T-helper 1 cell (primary cell): Measurements from ENCODE around the gene VWC2.
"Not testable (repeated sequence)": the region's sequence is repeated elsewhere in the genome, so short reads cannot be mapped to it uniquely, and the experiment has no call there.

Experiments
- DNase-seq, 5 donors: peaks; one replicate each; pipeline ENCODE4 v3.0.0-alpha.2; 2012 to 2020

The VWC2 gene

DNA sequence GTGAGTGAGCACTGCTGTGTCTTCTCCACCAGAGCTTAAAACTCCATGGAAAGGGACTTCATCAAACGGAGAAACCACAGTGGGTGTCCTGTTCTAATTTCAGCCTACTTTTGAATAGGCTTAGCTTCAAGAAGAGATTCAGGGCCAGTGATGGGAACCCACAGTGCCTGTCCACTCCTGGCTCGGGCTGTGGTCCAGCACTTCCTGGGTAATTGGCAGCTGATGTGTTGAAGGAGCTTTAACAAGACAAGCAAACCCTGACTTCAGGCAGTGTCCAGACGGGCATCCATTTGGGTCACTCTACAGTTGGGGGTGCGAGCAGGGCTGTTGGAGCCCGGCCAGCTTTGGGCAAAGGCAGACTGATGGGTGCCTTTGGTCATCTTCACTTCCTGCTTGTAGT lies 14.5 kb downstream of the VWC2 start:
- DNase-seq, result no peak

GRCh38 chr7:49788455-49789059 lies 15.1 kb downstream of the VWC2 start:
- no peak for DNase-seq

DNA sequence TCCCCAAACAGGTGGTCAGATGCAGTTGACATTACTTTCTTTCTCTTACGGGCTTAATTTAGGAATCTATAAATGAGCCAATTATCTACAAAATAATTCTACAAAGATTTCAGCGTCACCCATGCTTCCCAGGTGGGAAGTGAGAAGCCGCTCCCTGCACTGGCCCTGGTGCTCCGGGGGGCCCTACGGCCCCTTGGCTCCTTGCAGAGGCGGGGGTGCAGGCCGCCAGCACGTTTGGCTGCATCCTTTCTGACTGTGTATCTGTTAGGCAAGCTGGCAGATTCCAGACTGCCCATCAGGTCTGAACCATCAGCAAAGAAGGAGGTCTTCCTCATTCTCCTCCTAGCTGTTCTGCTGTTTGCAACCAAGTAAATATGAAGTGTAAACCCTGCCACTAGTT lies 16.3 kb downstream of the VWC2 start:
- no peak for DNase-seq

- no peak for DNase-seq
These were observed 16.8 kb downstream of the VWC2 start for GRCh38 chr7:49790209-49790608.

DNA sequence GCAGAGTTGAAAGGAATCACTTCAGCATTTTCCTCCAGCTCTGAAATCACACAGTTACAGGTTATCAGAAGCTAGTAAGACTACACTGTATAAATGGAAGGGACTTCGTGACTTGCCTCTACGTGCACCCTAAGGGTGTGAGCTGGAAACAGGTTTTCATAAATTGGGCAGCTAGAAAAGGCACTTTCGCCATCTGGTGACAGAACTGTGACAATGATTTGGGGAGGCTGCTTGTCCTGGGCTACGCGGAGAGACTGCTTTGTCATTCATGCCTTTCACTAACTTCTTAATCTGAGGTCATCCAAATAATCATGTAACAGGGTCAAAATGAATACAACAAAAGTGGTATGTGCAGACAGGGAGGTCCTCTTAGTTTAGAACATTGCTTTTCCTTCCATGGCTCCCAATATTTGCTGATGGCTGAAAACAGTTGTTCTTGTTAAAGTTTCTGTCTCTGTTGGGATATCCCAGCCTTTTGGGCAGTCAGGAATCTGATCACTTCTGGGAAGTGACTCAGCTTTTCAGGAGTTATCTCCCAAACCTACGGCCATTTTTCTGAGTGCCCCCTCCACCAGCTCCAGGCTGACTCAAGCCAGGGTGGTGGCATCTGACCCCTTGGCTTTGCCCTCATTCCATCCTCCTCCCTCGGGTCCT lies 17.8 kb downstream of the VWC2 start:
- DNase-seq, result peak in 1 of 5 donors; percentile 3

DNA sequence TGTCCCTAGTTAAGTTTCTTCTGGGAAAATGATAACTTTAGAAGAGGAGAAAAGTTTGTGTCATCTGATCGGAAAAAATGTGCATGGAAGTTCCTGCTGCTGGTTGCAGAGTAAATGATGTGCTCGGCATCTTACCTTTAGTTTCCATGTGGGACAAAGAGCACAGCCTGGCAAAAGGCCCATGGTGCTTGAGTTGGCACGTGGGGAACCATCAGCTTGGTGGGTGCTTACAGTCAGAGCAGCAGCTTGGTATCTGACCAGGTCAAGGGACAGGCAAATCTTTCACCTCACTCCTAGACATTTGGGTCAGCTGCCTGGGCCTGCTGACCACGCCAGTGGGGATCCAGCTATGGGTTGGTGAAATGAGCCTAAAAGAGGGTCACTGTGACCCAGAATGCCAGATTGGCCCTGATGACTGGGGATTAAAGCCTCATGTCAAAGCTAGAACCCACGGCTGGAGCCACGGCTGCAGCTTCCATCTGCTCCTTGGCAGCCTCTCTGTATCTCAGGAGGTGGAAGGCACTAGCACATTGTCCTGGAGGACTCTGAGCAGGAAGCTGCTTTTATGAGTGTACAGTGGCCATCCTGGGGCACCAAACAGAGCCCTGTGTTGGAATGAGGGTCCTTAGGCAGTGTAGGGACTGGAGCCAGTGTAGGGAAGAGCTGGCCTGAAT lies 24.7 kb downstream of the VWC2 start:
- DNase-seq, result no peak

GRCh38 chr7:49800031-49800430 lies 26.6 kb downstream of the VWC2 start:
- no peak for DNase-seq

- DNase-seq, result no peak
These were observed 29.2 kb downstream of the VWC2 start for GRCh38 chr7:49802600-49802999.

DNA sequence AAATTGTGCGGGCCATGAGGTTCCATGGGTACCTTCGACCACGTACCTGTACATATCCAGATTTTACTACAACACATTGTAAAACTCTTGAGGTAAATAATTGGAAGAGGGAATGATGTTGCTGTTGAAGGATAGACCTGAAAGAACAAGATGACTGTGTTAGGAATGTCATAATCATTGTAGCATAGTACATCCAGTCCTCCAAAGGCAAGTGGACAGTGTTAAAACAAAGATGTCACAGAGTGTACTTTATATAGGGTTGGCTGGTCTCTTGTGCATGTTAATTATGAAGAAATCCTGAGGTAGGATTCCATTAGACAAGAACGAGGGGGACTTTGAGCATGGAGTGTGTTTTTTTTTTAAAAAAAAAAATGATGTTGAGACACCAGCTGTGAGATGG lies 30.4 kb downstream of the VWC2 start:
- no peak for DNase-seq

GRCh38 chr7:49805371-49806007 lies 32.1 kb downstream of the VWC2 start:
- no peak for DNase-seq

DNA sequence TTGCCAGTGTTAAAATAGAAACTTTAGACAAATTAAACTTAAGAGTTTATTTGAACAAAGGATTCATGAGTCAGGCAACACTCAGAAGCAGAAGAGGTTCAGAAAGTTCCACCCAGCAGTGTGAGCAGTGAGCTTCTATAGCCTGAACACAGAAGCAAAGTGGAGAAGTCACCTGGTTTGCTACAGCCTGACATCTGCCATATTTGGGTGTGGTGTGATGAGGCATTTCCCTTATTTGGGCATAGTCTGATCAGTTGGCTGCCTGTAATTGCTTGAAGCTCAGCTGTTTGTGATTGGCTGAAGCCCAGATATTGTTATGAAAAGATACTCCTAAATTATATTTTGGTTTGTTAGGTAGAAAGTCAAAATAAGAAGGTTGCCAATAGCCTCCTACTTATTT lies 39.1 kb downstream of the VWC2 start:
- DNase-seq, result no peak

DNA sequence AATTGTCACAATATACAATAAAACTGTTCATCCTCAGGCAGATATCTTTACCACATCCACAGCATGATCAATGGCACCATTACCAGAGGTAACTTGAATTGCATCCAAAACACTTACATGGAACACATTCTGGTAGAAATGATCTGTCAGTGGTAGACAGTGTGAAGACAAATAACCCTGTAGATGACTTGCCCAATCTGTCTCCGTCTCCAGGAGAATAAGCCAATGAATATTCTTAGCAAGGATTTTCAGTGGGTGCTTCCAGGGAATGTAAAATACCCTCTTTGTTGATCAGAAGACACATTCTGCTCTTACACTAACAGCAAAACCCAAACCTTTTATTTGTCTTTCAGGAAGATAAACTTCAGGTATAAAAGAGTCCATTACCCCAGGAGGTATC lies 43.8 kb downstream of the VWC2 start:
- DNase-seq, result no peak

- DNase-seq, result no peak
These were observed 47.7 kb downstream of the VWC2 start for GRCh38 chr7:49821181-49821580.

GRCh38 chr7:49822856-49823255 lies 49.4 kb downstream of the VWC2 start:
- no peak for DNase-seq

DNA sequence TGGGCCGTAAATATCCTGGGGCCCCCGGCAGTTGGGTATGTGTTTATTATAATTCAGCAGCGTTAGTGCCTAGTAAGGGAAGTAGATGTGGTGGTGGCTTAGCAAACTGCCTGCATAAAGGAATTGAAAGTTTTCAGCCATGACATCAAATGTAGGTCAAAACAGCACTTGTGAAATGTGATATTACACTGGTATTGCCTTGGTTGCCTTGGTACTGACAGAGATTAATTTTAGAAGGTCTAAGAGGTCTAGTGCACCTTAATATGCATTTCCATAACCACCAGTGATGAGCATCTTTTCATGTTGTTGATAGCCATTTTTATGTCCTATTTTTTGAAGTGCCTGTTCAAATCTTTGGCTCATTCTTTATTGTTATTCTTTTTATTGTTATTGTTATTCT lies 50.1 kb downstream of the VWC2 start:
- DNase-seq, result no peak

DNA sequence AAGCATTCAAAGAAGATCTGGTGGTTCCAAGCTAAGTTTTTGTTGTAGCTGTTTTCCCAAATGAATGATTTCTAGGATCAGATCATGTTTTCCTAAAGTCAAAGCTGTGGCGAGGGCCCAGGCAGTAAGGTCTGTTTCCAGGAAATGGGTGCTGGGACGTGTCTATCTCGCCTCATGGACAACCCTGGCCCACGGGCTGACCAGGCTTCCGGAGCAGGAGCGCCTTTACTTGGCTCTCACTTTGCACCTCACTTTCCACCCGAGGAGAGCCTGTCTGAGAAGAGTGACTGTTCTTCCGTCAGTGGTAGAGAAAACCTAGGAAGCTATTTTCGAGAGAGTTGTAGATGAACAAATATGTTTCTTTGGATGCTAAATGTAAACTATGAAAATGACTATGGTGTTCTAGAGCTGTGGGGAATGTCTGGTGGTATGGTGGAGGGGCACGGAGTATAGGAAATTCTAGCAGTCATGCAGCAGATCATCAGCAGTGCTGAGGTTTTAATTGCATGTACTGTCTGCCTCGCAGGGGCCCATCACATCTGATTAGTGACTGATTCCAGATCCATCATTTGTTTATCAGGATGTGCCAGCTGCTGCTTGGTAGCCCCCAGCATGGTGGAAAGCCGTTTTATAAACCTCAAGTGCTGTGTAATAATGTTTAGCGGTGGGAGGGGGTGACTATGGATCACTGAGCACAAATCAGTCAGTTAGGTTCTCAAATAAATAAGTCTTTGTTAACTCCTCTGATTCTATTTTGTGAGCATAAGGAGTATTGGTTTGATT lies 66.6 kb downstream of the VWC2 start:
- no peak for DNase-seq

DNA sequence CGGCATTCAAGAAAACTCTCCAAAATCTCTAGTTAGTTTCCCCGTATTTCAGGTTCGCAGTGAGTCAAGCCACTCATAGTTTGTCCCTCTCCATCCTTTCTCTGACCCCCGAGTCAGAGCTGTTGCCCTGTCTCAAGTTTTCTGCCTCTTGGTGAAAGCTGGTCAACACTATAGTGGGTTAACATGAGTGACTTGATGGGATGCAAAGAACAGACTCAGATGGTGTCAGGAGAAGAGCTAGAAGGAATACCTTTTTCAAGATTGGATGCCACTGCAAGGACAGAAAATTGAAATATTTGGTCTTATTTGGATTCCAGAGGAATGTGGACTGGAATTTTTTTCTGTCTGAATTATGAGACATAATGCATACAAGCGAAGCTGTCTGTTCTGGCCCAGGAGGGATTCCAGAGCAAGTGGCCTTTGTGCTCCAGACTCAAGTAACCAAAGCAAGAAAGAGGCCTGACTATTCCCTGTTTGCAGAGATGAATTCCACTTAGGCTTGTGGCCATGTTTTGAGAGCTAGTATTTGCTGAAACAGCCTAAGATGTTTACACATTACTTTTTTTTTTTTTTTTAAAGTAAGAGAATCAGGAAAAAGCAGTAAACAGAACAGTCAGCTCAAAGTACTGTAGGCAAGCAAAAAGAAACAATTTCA lies 67.4 kb downstream of the VWC2 start:
- no peak for DNase-seq

DNA sequence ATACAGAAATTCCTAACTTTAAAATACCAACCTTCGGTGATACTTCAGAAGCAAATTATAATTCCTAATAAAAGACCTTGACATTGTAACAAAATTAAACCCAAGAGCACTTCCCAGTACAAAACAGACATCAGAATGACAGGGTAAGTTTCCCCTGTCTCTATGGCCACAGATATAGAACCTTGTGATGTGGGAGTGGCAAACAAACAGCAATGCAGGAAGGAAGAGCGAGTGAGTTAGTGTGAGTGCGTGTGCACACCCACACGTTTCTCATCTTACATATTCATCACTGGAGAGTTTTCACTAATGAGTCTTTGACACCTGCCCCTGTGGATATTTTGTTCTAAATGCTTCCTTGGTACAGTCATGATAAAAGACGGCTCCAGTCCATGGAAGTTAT lies 72.2 kb downstream of the VWC2 start:
- no peak for DNase-seq

GRCh38 chr7:49848211-49848841 lies 74.9 kb downstream of the VWC2 start:
- no peak for DNase-seq

DNA sequence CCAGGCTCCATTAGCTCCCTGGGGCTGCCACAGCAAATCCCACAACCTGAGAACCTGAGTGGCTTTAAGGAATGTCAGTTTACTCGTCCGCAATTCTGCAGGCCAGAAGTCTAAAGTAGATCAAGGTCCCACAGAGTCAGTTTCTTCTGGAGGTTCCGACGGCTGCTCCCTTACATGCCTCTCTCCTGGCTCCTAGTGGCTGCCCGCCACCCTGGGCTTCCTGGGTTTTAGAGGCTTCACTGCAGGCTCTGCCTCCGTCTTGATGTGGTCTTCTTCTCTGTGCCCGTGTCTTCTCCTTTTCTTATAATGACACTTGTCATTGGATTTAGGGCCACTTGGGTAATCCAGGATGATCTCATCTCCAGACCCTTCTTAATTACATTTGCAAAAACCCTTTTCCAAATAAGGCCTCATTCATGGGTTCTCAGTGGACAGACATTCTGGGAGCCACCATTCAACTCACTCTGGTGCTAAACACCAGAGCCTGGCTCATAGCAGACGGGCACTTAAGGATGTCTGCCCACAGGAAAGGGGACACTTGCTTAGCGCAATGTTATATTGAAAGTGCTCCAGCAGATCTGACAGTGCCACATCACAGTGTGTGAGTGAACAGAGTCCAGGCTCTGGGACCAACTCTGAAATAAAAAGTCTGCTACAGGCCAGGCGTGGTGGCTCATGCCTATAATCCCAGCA lies 77.6 kb downstream of the VWC2 start:
- DNase-seq, result no peak

DNA sequence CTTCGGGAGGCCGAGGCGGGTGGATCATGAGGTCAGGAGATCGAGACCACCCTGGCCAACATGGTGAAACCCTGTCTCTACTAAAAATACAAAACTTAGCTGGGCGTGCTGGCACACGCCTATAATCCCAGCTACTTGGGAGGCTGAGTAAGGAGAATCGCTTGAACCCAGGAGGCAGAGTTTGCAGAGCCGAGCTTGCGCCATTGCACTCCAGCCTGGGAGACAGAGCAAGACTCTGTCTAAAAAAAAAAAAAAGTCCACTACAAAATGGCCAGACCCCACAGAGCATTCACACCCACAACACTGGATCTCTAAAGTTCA lies 78.1 kb downstream of the VWC2 start:
- DNase-seq, result not testable (repeated sequence)
